HL-60 (cell line): ENCODE results near the gene KIF14.

Experiments
- POLR2AphosphoS5 ChIP-seq: IDR thresholded peaks from 2 replicates; pipeline ENCODE4 v1.6.1; 2012; ENCODE audit warnings: low read depth
- TF ChIP-seq, protein P1 (sequence below): IDR thresholded peaks from one replicate; pipeline ENCODE4 v1.5.1; 2011; ENCODE audit warnings: low read length, control low read depth, inconsistent platforms; ENCODE audit not compliant: insufficient read depth

DNA sequence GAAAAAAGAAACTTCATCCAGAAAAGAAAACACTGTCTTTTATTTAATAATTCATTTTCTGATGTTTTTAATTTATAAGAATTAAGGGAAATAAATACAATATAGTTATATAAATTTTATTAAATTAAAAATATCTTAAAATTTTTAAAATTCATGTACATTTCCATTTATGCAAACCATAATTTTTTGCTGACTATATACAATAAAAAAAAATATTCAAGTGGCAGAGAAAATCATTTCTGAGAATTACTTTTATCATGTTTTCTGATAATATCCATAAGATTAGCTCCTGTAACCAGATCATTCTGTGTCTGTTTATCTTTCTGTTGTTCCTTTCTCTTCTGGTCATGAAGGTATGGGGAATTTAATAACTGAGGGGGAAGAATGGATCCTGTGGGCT, 23.5 kb upstream of the KIF14 start:
- TF ChIP-seq, protein P1, sequence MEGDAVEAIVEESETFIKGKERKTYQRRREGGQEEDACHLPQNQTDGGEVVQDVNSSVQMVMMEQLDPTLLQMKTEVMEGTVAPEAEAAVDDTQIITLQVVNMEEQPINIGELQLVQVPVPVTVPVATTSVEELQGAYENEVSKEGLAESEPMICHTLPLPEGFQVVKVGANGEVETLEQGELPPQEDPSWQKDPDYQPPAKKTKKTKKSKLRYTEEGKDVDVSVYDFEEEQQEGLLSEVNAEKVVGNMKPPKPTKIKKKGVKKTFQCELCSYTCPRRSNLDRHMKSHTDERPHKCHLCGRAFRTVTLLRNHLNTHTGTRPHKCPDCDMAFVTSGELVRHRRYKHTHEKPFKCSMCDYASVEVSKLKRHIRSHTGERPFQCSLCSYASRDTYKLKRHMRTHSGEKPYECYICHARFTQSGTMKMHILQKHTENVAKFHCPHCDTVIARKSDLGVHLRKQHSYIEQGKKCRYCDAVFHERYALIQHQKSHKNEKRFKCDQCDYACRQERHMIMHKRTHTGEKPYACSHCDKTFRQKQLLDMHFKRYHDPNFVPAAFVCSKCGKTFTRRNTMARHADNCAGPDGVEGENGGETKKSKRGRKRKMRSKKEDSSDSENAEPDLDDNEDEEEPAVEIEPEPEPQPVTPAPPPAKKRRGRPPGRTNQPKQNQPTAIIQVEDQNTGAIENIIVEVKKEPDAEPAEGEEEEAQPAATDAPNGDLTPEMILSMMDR, result no peak
- TF ChIP-seq POLR2AphosphoS5, result no peak
